Measurements from ENCODE around the gene PNCK.

Gene PNCK

DNA sequence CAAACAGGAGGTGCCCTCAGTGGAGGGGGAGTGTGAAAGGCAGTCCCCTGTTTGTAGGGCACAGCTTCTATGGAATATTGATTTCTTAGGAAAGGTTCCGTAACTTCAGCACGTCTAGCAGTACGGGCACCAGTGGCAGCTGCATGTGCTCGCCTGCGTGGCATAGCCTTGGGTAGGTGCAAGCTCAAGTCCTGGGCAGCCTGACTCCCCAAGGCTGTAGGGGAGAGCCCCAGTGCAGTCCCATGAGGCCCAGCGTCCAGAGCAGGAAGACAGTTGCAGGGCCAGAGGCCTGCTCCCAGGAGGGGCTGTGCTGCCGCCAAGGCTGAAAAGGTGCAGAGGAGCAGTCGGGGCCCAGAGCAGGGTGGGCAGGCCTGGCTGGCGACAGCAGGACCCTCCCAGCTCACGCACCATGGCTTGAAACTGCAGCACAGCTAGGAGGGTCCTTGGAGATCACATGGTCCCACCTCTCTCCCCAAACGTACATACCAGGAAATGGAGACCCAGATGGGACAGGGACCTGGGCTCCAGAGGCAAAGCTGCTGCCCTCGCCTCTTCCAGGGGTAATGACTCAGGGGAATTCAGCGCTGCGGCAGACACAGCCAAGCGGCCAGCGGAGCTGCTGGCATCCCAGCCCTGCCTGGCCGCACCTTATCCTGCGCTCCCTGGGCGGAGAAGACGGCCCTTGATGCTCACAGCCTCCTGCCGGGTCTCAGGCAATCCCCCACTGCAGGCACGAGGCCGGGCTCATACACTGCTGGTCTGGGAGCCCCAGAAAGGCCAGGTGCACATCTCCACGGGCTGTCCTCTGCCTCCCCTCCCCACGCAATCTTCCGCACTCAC, 32.7 kb downstream of the PNCK start:
- DNase-seq: no peak

DNA sequence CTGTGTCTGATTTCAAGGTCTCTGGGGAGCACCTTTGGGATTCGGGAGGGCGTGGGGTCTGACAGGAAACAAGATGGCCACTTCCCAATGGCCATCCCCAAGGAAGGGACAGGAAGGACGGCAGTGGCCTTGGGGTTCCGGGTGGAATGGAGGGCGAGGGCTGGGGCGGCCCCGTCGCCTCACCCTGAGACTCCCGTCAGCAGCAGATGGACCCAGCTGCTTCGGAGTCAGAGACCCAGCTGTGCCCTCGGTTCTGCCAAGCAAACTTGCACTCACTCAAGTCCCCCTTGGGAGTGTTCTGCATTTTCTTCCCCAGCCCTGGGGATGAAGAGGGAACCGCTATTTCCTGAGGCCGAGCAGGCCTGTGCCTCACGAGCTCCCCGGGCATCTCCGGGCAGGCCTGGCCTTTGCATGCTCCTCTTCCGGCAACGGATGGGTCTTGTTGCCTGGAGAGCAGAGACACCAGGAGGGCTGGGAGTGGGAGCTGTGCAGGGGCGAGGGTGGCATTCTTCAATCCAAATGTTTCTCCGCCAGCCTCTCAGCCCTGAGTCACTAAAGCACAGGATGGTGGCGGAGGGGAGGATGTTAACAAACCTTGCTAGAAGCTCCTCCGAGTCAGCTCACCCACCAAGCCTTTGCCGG, 33.4 kb downstream of the PNCK start:
- DNase-seq: no peak

DNA sequence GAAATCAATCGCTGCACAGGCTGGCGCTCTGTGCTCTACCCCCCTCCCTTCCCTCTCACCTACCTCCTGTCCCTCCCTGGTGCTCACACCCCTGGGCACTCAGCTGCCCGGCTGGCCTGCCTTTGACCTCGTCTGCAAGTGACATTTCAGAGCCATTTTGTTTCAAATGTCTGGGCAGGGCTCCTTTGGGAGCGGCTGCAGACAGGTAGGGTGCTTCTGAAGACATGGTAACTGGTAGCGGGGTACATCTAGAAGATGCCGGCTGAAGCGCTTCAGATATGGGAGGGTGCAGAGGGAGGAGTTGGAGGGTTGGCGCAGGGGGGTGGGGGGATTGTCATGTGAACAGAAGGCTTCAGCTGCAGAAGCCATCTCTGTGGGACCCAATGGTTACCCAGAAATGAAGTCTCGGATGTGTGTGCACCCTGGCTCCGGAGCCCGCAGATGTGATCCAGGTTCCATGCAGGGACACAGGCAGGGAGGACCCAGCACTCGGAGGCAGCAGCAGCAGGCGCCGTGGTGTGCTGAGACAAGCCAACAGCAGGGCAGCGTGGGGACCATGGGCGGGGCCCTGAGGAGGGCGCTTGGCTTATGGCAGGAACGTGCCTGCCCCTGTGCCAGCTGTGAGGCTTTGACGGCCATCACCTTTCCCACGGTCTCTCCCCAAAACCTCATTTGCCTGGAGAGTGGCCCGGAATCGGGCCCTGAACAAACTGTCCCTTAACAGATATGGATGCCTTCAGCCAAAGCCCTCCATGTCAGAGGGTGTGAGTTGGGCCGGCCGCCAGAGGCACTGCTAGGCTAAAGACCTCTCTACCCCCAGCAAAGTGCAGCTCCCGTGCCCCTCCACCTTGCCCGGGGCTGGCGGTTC, 34.2 kb downstream of the PNCK start:
- DNase-seq: no peak

DNA sequence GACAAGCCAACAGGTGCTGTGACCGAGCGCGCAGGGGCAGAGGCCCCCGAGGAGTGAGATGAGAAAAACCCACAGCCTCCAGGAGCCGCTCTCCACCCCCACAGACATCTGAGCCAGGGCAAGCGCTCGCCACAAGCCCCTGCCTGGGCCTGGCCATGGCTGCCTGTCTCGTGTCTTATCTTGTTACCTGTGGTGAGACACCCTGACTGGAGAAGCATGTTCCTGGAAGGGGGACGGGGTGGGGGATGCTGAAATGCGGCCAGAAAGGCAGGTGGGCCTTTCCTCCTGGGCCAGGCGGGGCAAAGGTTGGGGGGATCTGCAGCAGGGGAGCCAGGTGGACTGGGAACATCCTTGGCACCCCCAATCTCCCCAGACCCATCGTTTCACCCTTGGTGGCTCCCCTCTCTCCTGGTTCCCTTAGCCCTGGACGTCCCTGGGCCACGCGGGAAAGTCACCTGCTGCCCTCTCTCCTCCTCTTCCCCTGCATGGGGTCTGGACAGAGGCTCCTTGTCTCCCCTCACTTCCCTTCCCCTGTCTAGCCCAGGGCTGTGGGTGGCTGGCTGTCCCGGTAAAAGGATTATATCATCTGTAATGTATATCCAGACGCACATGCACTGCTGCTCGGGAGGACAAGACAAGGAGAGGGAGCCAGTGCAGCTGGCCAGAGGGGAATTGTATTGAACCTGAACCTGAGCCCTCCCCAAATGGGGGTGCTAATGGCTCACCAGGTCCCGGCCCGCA, 35.0 kb downstream of the PNCK start:
- no peak for DNase-seq

DNA sequence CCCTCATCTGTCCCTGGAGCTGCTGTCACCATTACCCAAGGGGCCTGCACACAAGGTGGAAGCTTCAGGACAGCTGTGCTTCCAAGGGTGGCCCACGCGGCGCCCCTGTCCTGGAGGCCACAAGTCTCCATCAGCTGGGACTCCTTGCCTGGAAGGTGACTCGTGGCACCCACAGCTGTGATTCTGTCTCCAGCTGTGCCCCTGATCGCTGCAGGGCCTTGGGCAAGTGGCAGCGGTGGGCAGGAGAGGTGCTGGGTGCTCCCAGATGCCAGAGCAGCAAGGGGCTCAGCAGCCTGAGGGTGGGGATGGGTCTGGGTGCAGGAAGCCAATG, 35.6 kb downstream of the PNCK start:
- no peak for DNase-seq

DNA sequence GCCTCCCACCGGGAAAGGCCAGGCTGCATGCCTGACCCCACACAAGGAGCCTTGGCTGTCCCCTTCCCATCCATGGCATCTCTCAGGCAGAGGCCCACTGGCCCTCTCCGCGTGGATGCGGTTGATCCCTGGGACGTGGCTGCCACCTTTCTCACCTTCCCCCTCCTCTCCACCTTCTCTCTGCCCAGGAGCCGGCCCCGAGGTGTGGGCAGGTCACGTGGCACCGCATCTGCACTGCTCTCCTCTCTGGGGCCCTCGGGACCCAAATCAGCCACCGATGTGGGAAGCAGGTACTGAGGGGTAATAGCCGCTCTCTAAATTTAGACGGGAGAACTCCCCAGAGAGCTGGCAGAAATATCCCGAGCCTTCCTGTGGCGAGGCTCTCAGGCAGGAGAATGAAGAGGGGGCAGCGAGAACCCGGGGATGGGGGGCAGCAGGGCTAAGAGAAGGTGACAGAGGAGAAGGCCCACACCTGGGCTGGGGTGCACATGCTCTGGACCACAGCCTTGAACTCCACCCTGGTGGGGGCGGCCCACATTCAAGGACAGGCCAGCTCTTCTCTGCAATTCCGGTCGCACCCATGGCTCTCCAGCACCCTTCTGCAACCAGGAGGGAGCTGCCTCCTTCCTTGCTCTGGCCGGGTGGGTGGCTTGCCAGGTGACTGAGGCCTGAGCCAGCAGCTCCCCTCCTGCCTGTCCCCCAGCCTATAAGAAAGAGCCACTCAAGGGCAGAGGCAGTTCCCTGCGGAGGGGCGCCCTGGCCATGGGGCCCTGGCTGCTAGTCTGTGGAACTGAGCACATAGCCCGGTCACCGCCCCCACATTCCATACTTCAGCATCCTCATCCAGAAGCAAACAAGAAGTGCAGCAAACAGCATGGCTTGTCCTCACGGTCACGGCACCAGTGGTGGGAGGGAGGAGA, 36.2 kb downstream of the PNCK start:
- no peak for DNase-seq

DNA sequence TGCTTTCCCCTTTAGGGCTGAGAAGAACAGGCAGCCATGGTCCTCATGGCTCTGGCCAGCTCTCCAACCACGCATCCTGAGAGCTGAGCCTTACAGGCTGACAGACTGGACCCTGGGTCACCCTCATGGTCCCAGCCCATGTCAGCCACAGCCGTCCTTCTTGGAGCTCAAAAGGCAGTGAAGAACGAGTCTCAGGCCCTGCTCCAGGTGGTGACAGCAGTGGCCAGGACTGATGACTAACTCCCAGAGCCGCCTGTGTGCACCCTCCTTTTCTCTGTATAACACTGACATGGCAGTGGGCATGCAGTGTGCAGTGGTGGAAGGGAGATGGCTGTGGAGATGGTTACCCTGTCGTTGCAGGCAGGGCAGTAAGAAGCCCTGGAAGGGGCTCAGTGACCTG, 36.9 kb downstream of the PNCK start:
- no peak for DNase-seq

DNA sequence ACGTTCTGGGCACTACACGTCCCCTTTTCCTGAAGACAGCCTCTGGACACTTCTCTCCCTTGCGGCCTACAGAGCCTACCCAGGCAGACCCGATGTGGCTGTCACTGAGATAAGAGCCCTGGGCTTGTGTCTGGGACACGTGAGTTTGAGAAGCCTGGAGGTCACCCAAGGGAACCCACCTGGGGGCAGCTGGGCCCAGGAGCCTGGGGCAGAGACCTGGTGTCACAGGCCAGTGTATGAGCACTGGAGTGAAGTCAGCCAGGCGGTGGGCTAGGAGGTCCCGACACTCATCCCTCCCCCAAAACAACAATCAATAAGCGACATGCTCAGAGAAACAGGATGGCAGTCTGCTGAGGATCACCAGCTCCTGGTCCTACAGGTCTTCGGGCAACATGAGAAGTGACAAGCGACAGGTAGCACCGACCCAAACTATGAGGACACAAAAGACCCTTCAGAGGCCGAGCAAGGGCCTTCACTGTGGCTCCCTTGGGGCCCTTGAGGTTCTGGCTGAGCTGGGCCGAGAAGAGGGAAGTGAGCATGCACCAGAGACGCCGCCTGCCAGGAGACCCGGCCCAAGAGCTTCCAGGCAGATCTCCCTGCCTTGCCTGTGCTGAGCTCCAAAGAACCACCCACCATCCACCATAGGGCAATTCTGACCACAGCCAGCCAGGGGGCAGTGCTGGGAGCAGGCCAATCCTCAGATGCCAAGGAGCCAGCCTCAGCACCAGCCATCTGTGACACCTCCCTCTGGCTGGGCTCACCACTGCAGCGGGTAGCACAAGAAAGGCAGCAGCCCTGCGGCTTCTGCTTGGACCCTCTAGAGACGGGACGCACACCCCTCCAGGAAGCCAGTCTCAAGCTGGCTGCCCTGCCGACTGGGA, 37.6 kb downstream of the PNCK start:
- DNase-seq: no peak

DNA sequence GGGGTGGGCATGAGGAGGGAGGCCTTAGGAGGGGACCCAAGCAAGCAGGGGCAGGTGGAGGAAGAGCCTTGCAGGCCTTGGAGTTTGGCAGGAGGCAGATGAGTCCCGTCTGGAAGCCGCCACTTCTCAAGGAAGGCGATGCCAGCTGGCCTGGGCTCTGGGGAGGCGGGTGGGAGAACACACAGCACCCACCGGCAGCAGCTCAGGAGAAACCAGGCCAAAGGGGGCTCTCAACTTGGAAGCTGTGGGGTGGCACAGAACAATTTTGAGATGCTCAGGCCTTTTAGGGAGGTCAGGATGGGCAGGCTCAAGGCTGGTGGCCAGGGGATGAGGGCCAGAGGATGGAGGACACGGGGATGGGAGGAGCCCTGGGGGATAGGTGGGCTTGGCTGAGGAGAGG, 38.2 kb downstream of the PNCK start:
- no peak for DNase-seq

DNA sequence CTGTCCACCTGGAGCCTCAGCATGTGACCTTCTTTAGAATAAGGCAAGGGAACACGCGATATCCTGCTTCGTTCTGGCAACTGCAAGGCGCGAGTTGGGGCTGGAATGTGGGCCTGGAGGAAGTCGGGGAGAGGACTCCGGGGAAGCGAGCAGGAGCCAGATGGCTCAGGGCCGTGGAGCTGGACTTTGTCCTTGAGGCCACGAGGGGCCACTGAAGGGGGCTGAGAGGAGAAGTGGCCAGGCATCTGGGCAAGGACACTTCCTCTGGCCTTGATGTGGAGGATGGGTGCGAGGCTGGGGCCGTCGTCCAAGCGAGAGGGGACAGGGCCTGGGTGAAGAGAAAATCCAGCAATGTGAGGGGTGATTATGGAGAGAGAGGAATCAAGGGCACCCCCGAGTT, 38.8 kb downstream of the PNCK start:
- DNase-seq: no peak

DNA sequence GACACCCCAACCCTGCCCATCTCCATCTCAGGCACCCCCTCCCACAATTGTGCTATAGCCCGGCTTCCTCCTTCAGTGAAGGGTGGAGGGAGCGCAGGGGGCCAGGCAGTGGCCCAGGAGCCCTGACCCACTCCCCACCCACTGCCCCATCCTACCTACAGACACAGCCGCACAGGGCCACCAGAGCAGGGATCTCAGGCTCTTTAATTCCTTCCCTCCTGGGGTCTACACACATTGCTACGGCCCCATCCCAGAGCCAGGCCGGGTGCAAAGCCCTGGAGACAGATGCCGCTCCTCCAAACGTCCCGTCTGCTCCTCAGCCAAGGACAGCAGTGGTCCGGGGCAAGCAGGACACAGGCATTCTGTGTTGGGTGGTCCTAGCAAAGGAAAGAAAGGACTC, 39.4 kb downstream of the PNCK start:
- no peak for DNase-seq

DNA sequence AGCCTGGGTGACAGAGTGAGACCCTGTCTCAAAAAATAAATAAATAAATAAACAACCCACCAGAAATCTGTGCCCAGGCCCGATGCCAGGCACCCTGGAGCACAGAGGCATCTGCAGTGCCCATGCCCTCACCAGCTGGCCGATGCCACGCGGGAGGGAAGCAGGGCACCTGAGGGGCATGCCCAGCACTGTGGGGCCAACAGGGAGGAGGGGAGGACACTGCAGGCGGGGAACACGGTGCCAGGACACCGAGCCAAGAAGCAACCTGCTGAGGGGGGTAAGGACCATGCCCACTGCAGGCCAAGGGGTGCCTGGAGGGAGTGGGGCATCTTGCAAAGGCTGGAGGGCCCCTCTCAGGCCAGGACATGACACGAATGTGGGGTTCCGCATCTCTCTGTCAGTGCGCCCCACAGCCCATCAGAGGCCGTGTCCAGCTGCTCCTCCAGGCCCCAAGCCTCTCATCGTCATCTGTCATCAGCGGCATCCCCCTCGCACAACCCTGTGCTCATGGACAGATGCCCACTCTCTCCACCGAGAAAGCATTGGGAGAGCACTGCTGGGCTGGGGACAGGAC, 39.9 kb downstream of the PNCK start:
- no peak for DNase-seq

DNA sequence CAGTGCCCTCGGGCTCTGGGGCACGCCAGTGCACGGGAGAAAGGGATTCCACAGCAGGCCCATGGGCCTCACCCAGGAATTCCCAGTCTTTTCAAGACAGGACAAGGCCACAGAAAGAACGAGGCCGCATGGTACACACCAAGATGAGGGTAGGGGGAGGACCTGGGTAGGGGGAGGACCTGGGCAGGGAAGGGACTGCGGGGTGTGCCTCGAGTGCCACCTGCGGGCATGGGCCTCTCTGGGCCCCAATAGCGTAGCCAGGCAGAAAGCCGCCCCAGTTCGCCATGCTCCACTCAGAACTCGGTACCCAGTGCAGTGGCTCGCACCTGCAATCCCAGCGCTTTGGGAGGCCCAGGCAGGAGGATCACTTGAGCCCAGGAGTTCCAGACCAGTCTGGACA, 40.6 kb downstream of the PNCK start:
- no peak for DNase-seq

DNA sequence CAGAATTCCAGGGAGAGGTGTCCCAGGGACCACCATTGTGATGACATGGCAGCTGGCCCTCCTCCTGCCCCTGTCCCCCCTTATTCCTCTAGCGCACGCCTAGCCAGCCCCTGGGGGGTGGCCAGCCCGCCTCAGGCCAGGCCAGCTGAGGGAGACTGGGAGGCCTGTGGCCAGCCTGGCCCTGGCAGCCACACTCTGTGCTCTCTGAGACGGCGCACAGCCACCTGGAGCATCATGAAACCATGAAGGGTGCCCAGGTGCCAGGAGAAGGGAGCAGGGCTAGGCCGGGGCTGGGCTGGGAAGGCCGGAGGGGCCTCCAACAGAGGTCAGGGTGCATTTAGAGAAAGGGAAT, 41.0 kb downstream of the PNCK start:
- no peak for DNase-seq

DNA sequence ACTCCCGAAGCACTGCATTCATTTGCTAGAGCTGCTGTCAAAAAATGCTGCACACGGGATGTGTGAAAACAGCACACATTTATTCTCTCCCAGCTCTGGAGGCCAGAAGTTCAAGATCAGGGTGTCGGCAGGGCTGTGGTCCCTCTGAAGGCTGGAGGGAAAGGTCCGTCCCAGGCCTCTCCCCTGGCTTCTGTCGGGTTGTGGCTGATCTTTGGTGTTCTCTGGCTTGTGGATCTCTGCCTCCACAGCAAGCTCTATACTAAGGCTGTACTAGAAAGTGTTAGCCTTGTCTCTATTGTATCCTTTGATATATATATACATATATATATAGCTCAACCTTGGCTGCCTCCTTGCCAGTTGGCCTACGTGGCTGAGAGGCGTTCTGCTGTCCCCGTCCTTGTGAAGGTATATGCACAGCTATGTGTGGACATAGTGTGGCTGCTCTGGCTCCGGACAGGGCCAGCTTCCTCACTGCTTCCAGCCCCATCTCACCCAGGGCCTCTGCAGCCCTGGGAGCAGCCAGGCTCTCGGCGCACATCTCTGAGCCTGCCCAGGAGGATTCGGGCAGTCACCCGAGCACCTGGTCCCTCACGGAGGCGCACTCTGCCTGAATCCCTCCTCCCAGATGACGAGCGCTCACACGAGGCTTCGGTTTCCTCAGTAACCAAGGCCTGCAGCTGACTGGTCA, 41.6 kb downstream of the PNCK start:
- no peak for DNase-seq

DNA sequence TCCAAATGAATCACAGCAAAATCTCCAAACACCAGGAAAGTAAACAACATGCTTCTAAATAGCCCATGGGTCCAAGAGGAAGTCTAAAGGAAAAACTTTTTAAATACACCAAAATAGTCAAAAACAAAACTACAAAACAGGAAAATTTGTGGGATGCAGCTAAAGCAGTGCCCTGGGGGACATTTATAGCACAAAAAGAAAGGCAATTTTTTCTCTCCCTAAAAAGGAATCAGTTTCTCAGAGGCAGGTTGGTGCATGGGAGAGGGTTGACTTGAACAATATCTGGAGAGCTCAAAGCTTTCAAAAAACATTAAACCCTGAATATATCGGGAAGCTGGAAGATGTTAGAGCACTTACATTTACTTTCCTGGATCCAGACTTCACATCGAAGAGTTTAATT, 42.3 kb downstream of the PNCK start:
- DNase-seq: no peak

DNA sequence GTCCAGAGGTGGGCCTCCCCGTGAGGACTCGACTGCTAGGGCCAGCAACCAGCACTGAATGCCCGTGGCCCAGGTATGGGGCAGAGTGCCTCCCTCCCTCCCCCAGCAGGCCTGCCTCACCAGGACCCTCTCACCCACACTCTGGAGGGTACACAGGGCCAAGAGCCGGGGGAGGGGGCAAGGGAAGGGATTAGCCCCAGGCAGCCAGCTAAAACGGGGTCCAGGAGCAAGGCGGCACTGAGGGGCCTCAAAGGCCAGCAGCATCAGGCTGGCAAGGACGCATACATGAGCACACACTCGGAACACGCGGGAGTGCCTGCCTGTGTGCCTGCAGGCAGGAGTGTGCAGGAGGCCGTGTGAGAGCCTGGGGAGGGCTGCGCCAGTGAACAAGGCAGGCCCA, 44.9 kb downstream of the PNCK start:
- no peak for DNase-seq

DNA sequence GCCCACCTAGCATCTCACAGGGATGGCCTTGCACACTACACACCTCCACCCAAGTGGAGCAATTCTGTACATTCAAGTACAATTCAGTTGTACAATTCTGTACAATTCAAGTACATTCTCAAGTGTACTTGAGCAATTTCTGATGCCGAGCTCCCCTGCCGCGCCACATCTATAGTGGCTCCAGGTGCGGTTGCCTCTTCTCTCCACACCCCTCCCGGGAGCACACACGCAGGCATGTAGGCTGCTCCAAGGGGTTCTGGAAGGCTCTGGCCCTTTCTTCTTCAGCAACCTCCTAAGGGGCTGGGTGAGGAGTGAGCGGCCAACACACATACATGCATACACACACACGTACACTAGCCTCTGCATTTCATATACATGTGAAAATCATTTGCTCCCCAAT, 45.5 kb downstream of the PNCK start:
- DNase-seq: no peak

DNA sequence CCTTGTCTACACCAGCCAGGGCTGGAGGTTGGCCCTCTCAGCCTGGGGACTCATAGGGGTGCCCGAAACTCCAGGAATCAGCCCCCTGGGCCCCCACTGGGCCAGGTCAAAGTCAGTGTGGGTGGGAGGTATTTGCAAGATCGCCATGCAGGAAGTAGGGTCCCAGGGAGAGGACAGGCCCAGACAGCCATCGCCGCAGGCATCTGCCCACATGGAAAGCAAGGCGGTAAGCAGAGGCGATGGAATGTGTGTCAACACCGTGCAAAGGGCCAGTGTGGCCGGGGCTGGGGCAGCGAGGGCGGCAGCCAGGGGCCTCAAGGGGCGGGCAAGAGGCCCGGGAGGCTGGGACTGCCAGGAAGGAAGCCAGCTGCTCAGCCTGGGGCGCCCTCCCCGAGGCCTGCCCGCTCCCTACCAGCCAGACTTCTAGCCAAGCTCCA, 45.9 kb downstream of the PNCK start:
- DNase-seq: no peak

Data from NCI-H2081 (cell line).